ENCODE data around the gene PRLH.

- TF ChIP-seq REST (IDR thresholded peaks at IDR 0.05), result no peak
- TF ChIP-seq CTCF (IDR thresholded peaks at IDR 0.05; ENCODE audit: low read depth, low read length, missing input control), result no peak
- TF ChIP-seq YY1 (IDR thresholded peaks at IDR 0.05), result no peak
- no peak for TF ChIP-seq MAX (IDR thresholded peaks at IDR 0.05)
- TF ChIP-seq EGR1 (IDR thresholded peaks at IDR 0.05; ENCODE audit: low read depth in 2 of 2), result no peak
- TF ChIP-seq ATF3 (IDR thresholded peaks at IDR 0.05), result no peak
- no peak for TF ChIP-seq RAD21 (IDR thresholded peaks at IDR 0.05)
- TF ChIP-seq ZBTB33 (IDR thresholded peaks at IDR 0.05), result no peak
- TF ChIP-seq JUND (IDR thresholded peaks at IDR 0.05), result no peak
- no peak for TF ChIP-seq SP1 (IDR thresholded peaks at IDR 0.05)
- no peak for TF ChIP-seq GABPA (IDR thresholded peaks at IDR 0.05 in 1 of 2, conservative IDR thresholded peaks at IDR 0.05 in 1 of 2)
Measured at GRCh38 chr2:237568121-237568660, 1.8 kb downstream of the PRLH start.

All from liver (tissue), 3 donors.